A549 (cell line): ENCODE measurements around the gene TMEM128. TPM values are rescaled to one million over a fixed set of nuclear protein-coding genes. Genes with fewer than 3 reads are reported as not detected.

Experiments
- ATAC-seq, 2 experiments: fragments of 200-7000 bp in 1 of 2; fragments of >200 bp in 1 of 2; cut with Nextera tagmentation in 1 of 2; cut with Tn5 transposase in 1 of 2; 3 replicates each; pipeline versions ENCODE4 v1.8.0 to v1.9.1; 2018 to 2020; ENCODE audit warnings: mild to moderate bottlenecking in 1 of 2, moderate library complexity in 1 of 2
- CTCF ChIA-PET: fragments of 300-600 bp; sonication (Branson Sonifier 250); formaldehyde crosslinking; extraction: SDS; loops from one replicate; lab custom pipeline; 2021; ENCODE audit warnings: antibody characterized with exemption, inconsistent platforms; lab: Yijun Ruan, JAX
- POLR2A ChIA-PET: fragments of 350-600 bp; formaldehyde crosslinking; extraction: SDS; loops from one replicate; lab custom pipeline; 2021; ENCODE audit warnings: antibody characterized with exemption, inconsistent platforms; lab: Yijun Ruan, JAX
- DNase-seq, 2 experiments: peaks; one replicate each; pipeline versions ENCODE4 v3.0.0 to v3.0.0-alpha.2; 2011 to 2016; ENCODE audit warnings: low read depth in 1 of 2, low spot score in 1 of 2
- FAIRE-seq: peaks from 2 replicates; lab custom pipeline; 2011; peaks lifted over from hg19 to GRCh38; lab: Jason Lieb, UNC
- H3K27ac ChIP-seq, 2 experiments: fragments of >200 bp; sonication (Bioruptor Twin); formaldehyde crosslinking; 3 replicates each; pipeline ENCODE4 v1.5.1; 2016 to 2017
- H3K4me1 ChIP-seq: fragments of >200 bp; sonication (Bioruptor Twin); formaldehyde crosslinking; 3 replicates; pipeline ENCODE4 v1.6.1; 2016
- H3K4me2 ChIP-seq: fragments of >200 bp; sonication (Bioruptor Twin); formaldehyde crosslinking; 3 replicates; pipeline ENCODE4 v1.6.1; 2016
- H3K4me3 ChIP-seq: fragments of >200 bp; sonication (Bioruptor Twin); formaldehyde crosslinking; 3 replicates; pipeline ENCODE4 v1.5.1; 2016
- H3K9me3 ChIP-seq: fragments of >200 bp; sonication (Bioruptor Twin); formaldehyde crosslinking; 3 replicates; pipeline ENCODE4 v1.6.1; 2016
- ATOH8 ChIP-seq: fragments of 250-450 bp; sonication (Bioruptor Pico); IDR thresholded peaks from 2 replicates; pipeline ENCODE4 v1.5.0; 2020; ENCODE audit warnings: low read depth, mild to moderate bottlenecking, moderate library complexity
- CBX2 ChIP-seq: fragments of 200-600 bp; sonication (generic); IDR thresholded peaks from 2 replicates; pipeline ENCODE4 v1.6.1; 2016; ENCODE audit warnings: low read depth, mild to moderate bottlenecking, borderline replicate concordance
- CBX8 ChIP-seq: fragments of 200-600 bp; sonication (generic); IDR thresholded peaks from 2 replicates; pipeline ENCODE4 v1.6.1; 2016
- CHD4 ChIP-seq: fragments of 200-600 bp; sonication (generic); IDR thresholded peaks from 2 replicates; pipeline ENCODE4 v1.6.1; 2016; ENCODE audit warnings: antibody characterized with exemption, mild to moderate bottlenecking, borderline replicate concordance
- HDAC2 ChIP-seq: fragments of 200-600 bp; sonication (generic); IDR thresholded peaks from 2 replicates; pipeline ENCODE4 v1.6.1; 2016
- JUN ChIP-seq, 2 experiments: fragments of >200 bp; sonication (Bioruptor Twin); formaldehyde crosslinking; IDR thresholded peaks; 2 replicates in 1 of 2; 3 replicates in 1 of 2; pipeline ENCODE4 v1.6.1; 2016 to 2017
- KDM1A ChIP-seq: fragments of 200-600 bp; sonication (generic); IDR thresholded peaks from 2 replicates; pipeline ENCODE4 v1.6.1; 2016; ENCODE audit warnings: low read depth, mild to moderate bottlenecking
- MAFK ChIP-seq: fragments of 450-650 bp; IDR thresholded peaks from 2 replicates; pipeline ENCODE4 v1.6.1; 2014; ENCODE audit not compliant: partially characterized antibody
- MYC ChIP-seq: IDR thresholded peaks from 2 replicates; pipeline ENCODE4 v1.6.1; 2012; ENCODE audit warnings: mild to moderate bottlenecking, inconsistent platforms, low read length, improper control_type of control experiment, borderline replicate concordance
- PBX3 ChIP-seq: IDR thresholded peaks from 2 replicates; pipeline ENCODE4 v1.6.1; 2012
- POLR2A ChIP-seq: IDR thresholded peaks from 2 replicates; pipeline ENCODE4 v1.6.1; 2012; ENCODE audit warnings: mild to moderate bottlenecking, low read length
- RARB ChIP-seq: fragments of 250-450 bp; sonication (Bioruptor Pico); IDR thresholded peaks from 2 replicates; pipeline ENCODE4 v1.8.0; 2021; ENCODE audit warnings: mild to moderate bottlenecking, moderate library complexity
- RCOR1 ChIP-seq: fragments of 150-350 bp; IDR thresholded peaks from 2 replicates; pipeline ENCODE4 v1.6.1; 2014; ENCODE audit warnings: antibody characterized with exemption, low read length, low read depth
- REST ChIP-seq: fragments of 200-600 bp; sonication (generic); IDR thresholded peaks from 2 replicates; pipeline ENCODE4 v1.6.1; 2016; ENCODE audit warnings: antibody characterized with exemption, mild to moderate bottlenecking, moderate library complexity
- SMC3 ChIP-seq: fragments of >200 bp; sonication (Bioruptor Twin); formaldehyde crosslinking; IDR thresholded peaks from 3 replicates; pipeline ENCODE4 v1.6.1; 2018; ENCODE audit warnings: inconsistent platforms
- TP53 ChIP-seq: fragments of 250-450 bp; sonication (Bioruptor Pico); IDR thresholded peaks from 2 replicates; pipeline ENCODE4 v1.5.0; 2021; ENCODE audit warnings: mild to moderate bottlenecking, moderate library complexity
- ZSCAN20 ChIP-seq: fragments of 250-450 bp; sonication (Bioruptor Pico); IDR thresholded peaks from 2 replicates; pipeline ENCODE4 v1.8.0; 2022; ENCODE audit warnings: mild to moderate bottlenecking, moderate library complexity
- WGBS: methylation state at CpG from one replicate; pipeline ENCODE4 v1.1.6; 2017; ENCODE audit errors: missing lambda C conversion rate; 5-methylcytosine and 5-hydroxymethylcytosine counted together
- polyA plus RNA-seq, 4 experiments: library from polyadenylated mRNA; depleted of rRNA in 3 of 4; stranded (reverse); fragments of >200 nt; fragmentation: RNase III in 1 of 4; extraction: RNeasy Plus Mini Kit Qiagen cat#74134 plus additional on column Dnase treatment in 1 of 4; gene quantifications; 2 replicates in 3 of 4; 3 replicates in 1 of 4; pipeline ENCODE4 v1.2.3, GENCODE V29; 2011 to 2017
- TF ChIP-seq, protein P1 (sequence below): fragments of >200 bp; sonication (Bioruptor Twin); formaldehyde crosslinking; IDR thresholded peaks from 2 replicates; pipeline ENCODE4 v1.6.1; 2016
- TF ChIP-seq, protein P2 (sequence below): fragments of 450-650 bp; IDR thresholded peaks from 2 replicates; pipeline ENCODE4 v1.6.1; 2014; ENCODE audit warnings: antibody characterized with exemption
- TF ChIP-seq, protein P3 (sequence below): fragments of >200 bp; sonication (Bioruptor Twin); formaldehyde crosslinking; IDR thresholded peaks from 3 replicates; pipeline ENCODE4 v1.6.1; 2016
- TF ChIP-seq, protein P4 (sequence below): IDR thresholded peaks from 2 replicates; pipeline ENCODE4 v1.6.1; 2012

Gene TMEM128
- polyA plus RNA-seq, 2 of the 4 experiments (the other 2 are of a cell fraction): 13.9 to 29.1 TPM

- WGBS: 95% methylated on average over 3 of the region's 3 CpGs
- ChIA-PET POLR2A (no interaction called here), CTCF (interaction anchor here (0.8 kb wide), 1 partner anchor 9 kb away, joined by 3 read pairs; no protein-coding TSS in a partner anchor)
- DNase-seq (no peak), FAIRE-seq (no peak), ATAC-seq (no peak)
- Histone ChIP-seq H3K4me2 (no peak overlapping the region), H3K4me1 (peaks cover 8% of the 10 kb centered on the region; the same call in 2 of the 3 replicates), H3K27ac (no peak overlapping the region), H3K4me3 (no peak overlapping the region), H3K9me3 (no peaks in the 10 kb centered on the region)
- TF ChIP-seq, protein P1, sequence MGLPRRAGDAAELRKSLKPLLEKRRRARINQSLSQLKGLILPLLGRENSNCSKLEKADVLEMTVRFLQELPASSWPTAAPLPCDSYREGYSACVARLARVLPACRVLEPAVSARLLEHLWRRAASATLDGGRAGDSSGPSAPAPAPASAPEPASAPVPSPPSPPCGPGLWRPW: no peak
- TF ChIP-seq CBX2 (no peak), RCOR1 (no peak), REST (no peak), KDM1A (no peak), CBX8 (no peak), ZSCAN20 (CRISPR knock-in tag) (no peak)
Measured at GRCh38 chr4:4293279-4293678, 45.3 kb upstream of the TMEM128 start.

- CTCF ChIA-PET: interaction anchor here (1.2 kb wide), 1 partner anchor 39 kb away, joined by 3 read pairs; no protein-coding TSS in a partner anchor
- H3K4me3 ChIP-seq: peak within 1 kb of the TSS; percentile 86
- FAIRE-seq (no peak), DNase-seq (peak; percentile 84 to 85), ATAC-seq (peak; percentile 93 to 97)
- POLR2A ChIA-PET: no interaction called here
- peak within 1 kb of the TSS; percentile 98 for H3K4me2 ChIP-seq
- peaks cover 14% of the 10 kb centered on the region; the same call in 2 of the 3 replicates for H3K4me1 ChIP-seq
- H3K9me3 ChIP-seq: no peaks in the 10 kb centered on the region
- peak within 1 kb of the TSS; percentile 74 to 94 for H3K27ac ChIP-seq
- 7% methylated on average over 6 of the region's 77 CpGs for WGBS
- TF ChIP-seq, protein P2, sequence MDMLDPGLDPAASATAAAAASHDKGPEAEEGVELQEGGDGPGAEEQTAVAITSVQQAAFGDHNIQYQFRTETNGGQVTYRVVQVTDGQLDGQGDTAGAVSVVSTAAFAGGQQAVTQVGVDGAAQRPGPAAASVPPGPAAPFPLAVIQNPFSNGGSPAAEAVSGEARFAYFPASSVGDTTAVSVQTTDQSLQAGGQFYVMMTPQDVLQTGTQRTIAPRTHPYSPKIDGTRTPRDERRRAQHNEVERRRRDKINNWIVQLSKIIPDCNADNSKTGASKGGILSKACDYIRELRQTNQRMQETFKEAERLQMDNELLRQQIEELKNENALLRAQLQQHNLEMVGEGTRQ: peak; percentile 43; the same call in 1 of the 2 replicates
- TF ChIP-seq, protein P3, sequence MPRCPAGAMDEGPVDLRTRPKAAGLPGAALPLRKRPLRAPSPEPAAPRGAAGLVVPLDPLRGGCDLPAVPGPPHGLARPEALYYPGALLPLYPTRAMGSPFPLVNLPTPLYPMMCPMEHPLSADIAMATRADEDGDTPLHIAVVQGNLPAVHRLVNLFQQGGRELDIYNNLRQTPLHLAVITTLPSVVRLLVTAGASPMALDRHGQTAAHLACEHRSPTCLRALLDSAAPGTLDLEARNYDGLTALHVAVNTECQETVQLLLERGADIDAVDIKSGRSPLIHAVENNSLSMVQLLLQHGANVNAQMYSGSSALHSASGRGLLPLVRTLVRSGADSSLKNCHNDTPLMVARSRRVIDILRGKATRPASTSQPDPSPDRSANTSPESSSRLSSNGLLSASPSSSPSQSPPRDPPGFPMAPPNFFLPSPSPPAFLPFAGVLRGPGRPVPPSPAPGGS: peak; percentile 76; the same call in 1 of the 3 replicates
- TF ChIP-seq MAFK: no peak
- no peak for TF ChIP-seq ATOH8
- no peak for TF ChIP-seq CHD4
- no peak for TF ChIP-seq TP53
- peak; percentile 86 for TF ChIP-seq POLR2A
- TF ChIP-seq CBX8: no peak
- TF ChIP-seq REST: no peak
- peak in 1 of 2 experiments; percentile 64; a peak in 2 of 5 replicates for TF ChIP-seq JUN (IDR thresholded peaks at IDR 0.05)
- no peak for TF ChIP-seq HDAC2
- TF ChIP-seq, protein P1: no peak
- peak; percentile 58; the same call in 1 of the 2 replicates for TF ChIP-seq MYC
- no peak for TF ChIP-seq RARB (CRISPR knock-in tag)
- TF ChIP-seq, protein P4, sequence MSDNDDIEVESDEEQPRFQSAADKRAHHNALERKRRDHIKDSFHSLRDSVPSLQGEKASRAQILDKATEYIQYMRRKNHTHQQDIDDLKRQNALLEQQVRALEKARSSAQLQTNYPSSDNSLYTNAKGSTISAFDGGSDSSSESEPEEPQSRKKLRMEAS: peak; percentile 91
- TF ChIP-seq SMC3: no peak
- TF ChIP-seq PBX3: no peak
- no peak for TF ChIP-seq ZSCAN20 (CRISPR knock-in tag)
Measured at GRCh38 chr4:4289941-4290850, 42.2 kb upstream of the TMEM128 start, which contains the start of the genes LYAR and ZBTB49. TSS of gene LYAR (minus strand) at chr4:4290154. CDS start at chr4:4283742, 6,412 bp downstream. TSS of gene ZBTB49 (plus strand) at chr4:4290251. CDS start at chr4:4299946, 9,695 bp downstream.
